Amygdala (tissue), 56 donors: ENCODE results near the gene RAB17.

Experiments
- DNase-seq, 56 donors: peaks; one replicate each; lab custom pipeline; 2025; lab: John Stamatoyannopoulos, UW

The RAB17 gene

GRCh38 chr2:237546040-237546875 is 44.3 kb downstream of the RAB17 start:
- DNase-seq: no peak

- DNase-seq: no peak
Measured at GRCh38 chr2:237542001-237542704, 48.4 kb downstream of the RAB17 start.

GRCh38 chr2:237541243-237541642 is 49.3 kb downstream of the RAB17 start:
- DNase-seq: no peak

GRCh38 chr2:237540823-237541222 is 49.7 kb downstream of the RAB17 start:
- DNase-seq: no peak

GRCh38 chr2:237540223-237540775 is 50.2 kb downstream of the RAB17 start:
- DNase-seq: no peak

GRCh38 chr2:237539681-237540080 is 50.9 kb downstream of the RAB17 start:
- DNase-seq: no peak

- no peak for DNase-seq
Measured at GRCh38 chr2:237538901-237539300, 51.6 kb downstream of the RAB17 start.

GRCh38 chr2:237538001-237538720 is 52.4 kb downstream of the RAB17 start:
- DNase-seq: no peak

- DNase-seq: no peak
Measured at GRCh38 chr2:237536617-237537016, 53.9 kb downstream of the RAB17 start.

GRCh38 chr2:237536083-237536415 is 54.5 kb downstream of the RAB17 start:
- DNase-seq: no peak

- no peak for DNase-seq
Measured at GRCh38 chr2:237535385-237536082, 55.0 kb downstream of the RAB17 start.

GRCh38 chr2:237534380-237534779 is 56.2 kb downstream of the RAB17 start:
- DNase-seq: no peak

GRCh38 chr2:237533668-237534161 is 56.8 kb downstream of the RAB17 start:
- no peak for DNase-seq

GRCh38 chr2:237532160-237532559 is 58.4 kb downstream of the RAB17 start:
- no peak for DNase-seq

- no peak for DNase-seq
Measured at GRCh38 chr2:237530472-237531433, 59.8 kb downstream of the RAB17 start.

GRCh38 chr2:237529452-237530402 is 60.8 kb downstream of the RAB17 start:
- DNase-seq: peak in 4 of 56 donors; percentile 3 to 48 (median 14)

GRCh38 chr2:237527766-237528165 is 62.8 kb downstream of the RAB17 start:
- no peak for DNase-seq

GRCh38 chr2:237527233-237527632 is 63.3 kb downstream of the RAB17 start:
- DNase-seq: no peak
